Measurements from ENCODE around the gene SMC6.
A peak's percentile ranks its signal among the peaks of the same experiment; 100 is the strongest.

The SMC6 gene

GRCh38 chr2:17753803-17754663, at the start of gene SMC6, which contains the start of gene GEN1:
Gene SMC6 (minus strand): TSS chr2:17753810. CDS start chr2:17745946, 7,864 bp downstream.
Gene GEN1 (plus strand): TSS chr2:17754138. CDS start chr2:17759944, 5,806 bp downstream.
- no peak for TF ChIP-seq CTCF (IDR thresholded peaks at IDR 0.05; ENCODE audit: low read depth, low read length, missing control alignments)
- Histone ChIP-seq H3K4me3 (ENCODE audit: low read depth, low read length) (peak within 1 kb of the TSS; percentile 90), H3K36me3 (replicated peaks) (no peaks in the 10 kb centered on the region), H3K27ac (peak within 1 kb of the TSS; percentile 98), H3K27me3 (replicated peaks) (no peaks in the 10 kb centered on the region)
- peak; percentile 78 for DNase-seq
- in situ Hi-C loops (cut with HindIII; ENCODE audit: low pct_ligation_motif_present, low sequenced_read_pairs), result no loop called here

- no peak for TF ChIP-seq CTCF (IDR thresholded peaks at IDR 0.05; ENCODE audit: low read depth, low read length, missing control alignments)
- no peak for DNase-seq
- Histone ChIP-seq H3K27ac (no peak overlapping the region), H3K36me3 (replicated peaks) (no peaks in the 10 kb centered on the region), H3K27me3 (replicated peaks) (no peaks in the 10 kb centered on the region), H3K4me3 (ENCODE audit: low read depth, low read length) (no peak overlapping the region)
- in situ Hi-C loops (cut with HindIII; ENCODE audit: low pct_ligation_motif_present, low sequenced_read_pairs), result no loop called here
These were observed 47.3 kb upstream of the SMC6 start for GRCh38 chr2:17800693-17801458.

- TF ChIP-seq CTCF (IDR thresholded peaks at IDR 0.05; ENCODE audit: low read depth, low read length, missing control alignments), result no peak
- H3K36me3 ChIP-seq (replicated peaks), result no peaks in the 10 kb centered on the region
- no peak overlapping the region for H3K27ac ChIP-seq
- in situ Hi-C loops (cut with HindIII; ENCODE audit: low pct_ligation_motif_present, low sequenced_read_pairs), result no loop called here
- no peak for DNase-seq
- no peaks in the 10 kb centered on the region for H3K27me3 ChIP-seq (replicated peaks)
- H3K4me3 ChIP-seq (ENCODE audit: low read depth, low read length), result no peak overlapping the region
These were observed 46.6 kb upstream of the SMC6 start for GRCh38 chr2:17800219-17800618.

- no peak for DNase-seq
- Histone ChIP-seq H3K27me3 (replicated peaks) (no peaks in the 10 kb centered on the region), H3K27ac (no peak overlapping the region), H3K36me3 (replicated peaks) (no peaks in the 10 kb centered on the region), H3K4me3 (ENCODE audit: low read depth, low read length) (no peak overlapping the region)
- TF ChIP-seq CTCF (IDR thresholded peaks at IDR 0.05; ENCODE audit: low read depth, low read length, missing control alignments), result no peak
- in situ Hi-C loops (cut with HindIII; ENCODE audit: low pct_ligation_motif_present, low sequenced_read_pairs), result no loop called here
These were observed 45.9 kb upstream of the SMC6 start for GRCh38 chr2:17799301-17800120.

GRCh38 chr2:17798338-17798737, 44.7 kb upstream of the SMC6 start:
- Histone ChIP-seq H3K36me3 (replicated peaks) (no peaks in the 10 kb centered on the region), H3K4me3 (ENCODE audit: low read depth, low read length) (no peak overlapping the region), H3K27me3 (replicated peaks) (no peaks in the 10 kb centered on the region), H3K27ac (no peak overlapping the region)
- in situ Hi-C loops (cut with HindIII; ENCODE audit: low pct_ligation_motif_present, low sequenced_read_pairs), result no loop called here
- TF ChIP-seq CTCF (IDR thresholded peaks at IDR 0.05; ENCODE audit: low read depth, low read length, missing control alignments), result no peak
- DNase-seq, result no peak

Measured in brain microvascular endothelial cell (primary cell).